NCI-H1694 (cell line): Measurements from ENCODE around the gene PTAR1.

ENCODE experiments used
- DNase-seq: peaks from one replicate; lab custom pipeline; 2025; lab: John Stamatoyannopoulos, UW

PTAR1 gene

DNA sequence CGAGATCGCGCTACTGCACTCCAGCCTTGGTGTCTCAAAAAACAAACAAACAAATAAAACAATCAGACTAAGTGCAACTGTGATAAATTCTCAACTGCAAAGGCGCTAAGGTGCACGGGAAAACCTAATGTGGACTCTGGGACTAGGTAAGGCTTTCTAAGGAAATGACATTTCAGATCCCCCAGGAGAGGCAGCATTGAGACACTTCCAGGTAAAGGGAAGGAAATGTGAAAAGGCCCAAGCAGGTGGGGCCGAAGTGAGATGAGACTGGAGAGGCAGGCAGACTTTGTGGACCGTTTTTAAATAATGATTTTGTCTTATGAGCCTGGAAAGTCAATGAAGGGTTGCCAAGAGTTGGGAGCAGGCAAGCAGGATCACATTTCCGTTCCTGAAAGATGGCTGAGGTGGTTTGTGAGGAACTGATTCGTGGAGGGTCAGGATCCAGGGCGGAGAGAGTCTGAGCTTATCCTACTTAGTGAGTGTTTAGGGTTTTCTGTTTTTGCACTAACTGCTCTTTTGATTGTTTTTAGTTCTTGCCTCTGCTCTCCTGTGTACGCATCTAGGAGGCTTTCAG lies 85.6 kb downstream of the PTAR1 start:
- DNase-seq = no peak

- DNase-seq = no peak
Observed at GRCh38 chr9:69673311-69673640, 86.5 kb downstream of the PTAR1 start.

GRCh38 chr9:69672596-69673310 lies 87.1 kb downstream of the PTAR1 start:
- DNase-seq = peak; percentile 58

GRCh38 chr9:69671879-69672595 lies 87.8 kb downstream of the PTAR1 start, which contains the start of gene APBA1:
Gene APBA1, minus strand, starts transcription at chr9:69672371.
- no peak for DNase-seq

DNA sequence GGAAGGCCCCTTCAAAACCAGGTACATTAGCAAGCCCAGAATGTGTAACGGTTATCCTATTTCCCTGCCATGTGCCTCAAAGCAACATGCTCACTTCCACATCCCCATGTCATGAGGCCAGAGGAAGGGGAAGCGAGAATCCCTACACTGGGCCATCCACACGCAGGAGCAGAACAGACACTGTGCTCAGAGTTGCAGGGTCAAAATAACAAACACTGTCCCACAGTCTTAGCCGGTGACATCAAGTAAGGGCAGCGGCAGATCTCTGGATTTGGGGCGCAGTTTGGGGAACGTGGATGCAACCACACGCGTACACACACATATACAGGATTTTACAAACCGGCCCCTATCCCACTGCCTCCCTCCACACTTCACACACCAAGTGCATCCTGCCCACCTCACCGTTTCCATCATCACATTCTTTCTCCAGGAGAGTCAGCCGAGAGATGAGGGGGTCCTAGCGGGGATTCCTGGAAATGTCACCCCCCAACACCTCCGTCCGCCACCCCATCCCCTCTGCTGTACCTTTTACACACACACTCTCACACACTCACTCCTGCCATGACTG lies 88.4 kb downstream of the PTAR1 start:
- DNase-seq = no peak

DNA sequence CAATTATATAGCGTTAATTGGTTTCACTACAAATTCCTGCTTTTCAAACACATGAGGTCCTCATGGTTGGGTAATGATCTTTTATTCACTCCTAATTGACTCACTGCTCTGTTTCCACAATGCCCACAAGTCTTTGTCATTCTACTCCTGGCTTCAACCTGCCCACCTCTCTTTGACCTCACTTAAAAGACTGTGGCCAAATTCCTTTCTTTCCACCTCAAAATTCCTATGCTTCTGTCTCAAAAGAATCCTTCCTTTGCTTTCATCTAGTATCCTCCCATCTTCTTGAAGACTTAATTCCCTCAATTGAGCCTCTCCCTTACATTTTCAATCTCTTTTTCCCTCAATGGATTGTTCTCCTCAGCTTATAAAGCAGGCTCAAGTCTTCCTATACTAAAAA lies 92.5 kb downstream of the PTAR1 start:
- no peak for DNase-seq

DNA sequence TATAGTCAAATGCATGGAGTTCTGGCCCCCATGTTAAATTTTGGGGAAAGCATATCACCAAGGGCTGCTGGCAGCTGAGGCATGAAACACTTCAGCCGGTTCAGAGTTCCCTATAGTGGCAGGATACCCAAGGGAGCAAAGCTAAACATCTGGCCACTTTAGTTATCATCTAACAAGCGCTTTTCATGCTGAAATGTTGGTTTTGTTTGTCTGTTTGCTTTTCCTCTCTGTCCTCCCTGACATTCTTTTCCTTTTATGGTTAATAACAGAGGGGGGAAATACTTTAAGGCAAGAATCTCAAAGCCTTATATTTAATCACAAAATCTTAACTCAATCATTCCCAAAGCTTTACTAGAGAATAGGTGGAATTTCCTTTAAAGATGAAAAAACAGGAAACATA lies 99.5 kb downstream of the PTAR1 start:
- DNase-seq = no peak
